GM21528 (cell line): ENCODE results near the gene C2CD4D.

Source experiments
- ATAC-seq: cut with Tn5 transposase; IDR thresholded peaks from one replicate; pipeline ENCODE4 v1.9.1; 2021; ENCODE audit warnings: mild to moderate bottlenecking, moderate library complexity; ENCODE audit not compliant: unreplicated experiment, low FRiP score

C2CD4D gene

GRCh38 chr1:151799179-151800022, 40.2 kb downstream of the C2CD4D start:
- ATAC-seq, result no peak

- no peak for ATAC-seq
These were observed 41.0 kb downstream of the C2CD4D start for GRCh38 chr1:151798571-151798970.

DNA sequence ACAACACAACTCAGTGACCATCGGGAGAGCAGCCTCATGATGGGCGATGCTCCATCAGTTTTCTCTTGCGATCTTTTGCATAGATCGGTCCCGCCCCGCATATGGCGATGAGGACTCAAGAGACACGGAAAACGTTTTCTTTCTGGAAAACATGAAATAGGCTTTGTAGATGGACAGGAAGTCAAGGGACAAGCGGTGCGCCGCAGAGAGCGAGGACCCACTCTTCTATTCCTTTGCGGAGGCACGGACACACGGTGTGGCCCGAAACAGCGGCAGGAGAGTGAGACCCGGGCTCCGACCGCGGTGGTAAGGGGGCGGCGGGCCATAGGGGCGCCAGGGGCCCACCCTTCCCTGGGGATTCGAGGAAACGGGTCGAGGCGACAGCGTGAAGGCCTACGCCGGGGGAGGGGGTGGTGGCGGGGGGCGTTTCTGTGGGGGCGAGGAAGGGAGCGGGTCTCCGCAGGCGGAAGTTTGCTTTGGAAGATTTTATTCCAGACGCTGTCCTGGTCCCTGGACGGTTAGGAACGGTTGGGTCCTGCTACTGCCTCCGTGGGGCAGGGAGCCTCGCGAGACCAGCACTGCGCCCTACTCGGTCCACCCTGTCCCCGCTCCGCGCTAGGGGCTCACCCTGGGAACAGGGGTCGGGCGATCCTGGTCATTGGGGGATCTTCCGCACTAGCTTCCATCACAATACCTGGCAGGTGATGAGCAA, 48.5 kb downstream of the C2CD4D start:
- peak; percentile 10 for ATAC-seq

- peak; percentile 96 for ATAC-seq
These were observed 49.3 kb downstream of the C2CD4D start, which contains the start of gene TDRKH for GRCh38 chr1:151790071-151790939. TDRKH (minus strand) TSS chr1:151790500; CDS start chr1:151783022, 7,478 bp downstream.
